NCI-H460 (cell line): ENCODE results near the gene MYF5. TPM values are rescaled to one million over a fixed set of nuclear protein-coding genes. Genes with fewer than 3 reads are reported as not detected.

Experiments used
- DNase-seq: peaks from one replicate; pipeline ENCODE4 v3.0.0-alpha.2; 2016; ENCODE audit warnings: low read depth; ENCODE audit errors: extremely low read depth
- total RNA-seq: library from RNA; depleted of rRNA; stranded (reverse); fragments of >200 nt; shearing (Covaris generic); gene quantifications from 2 replicates; pipeline ENCODE4 v1.2.3, GENCODE V29; 2014

The MYF5 gene
- total RNA-seq, 1 experiment from 2014 or later: not detected

GRCh38 chr12:80707126-80707829 is 9.4 kb upstream of the MYF5 start, which contains the start of gene MYF6:
Gene MYF6, plus strand, starts transcription at chr12:80707634. Its CDS starts 86 bp downstream, at chr12:80707720.
- DNase-seq: no peak

DNA sequence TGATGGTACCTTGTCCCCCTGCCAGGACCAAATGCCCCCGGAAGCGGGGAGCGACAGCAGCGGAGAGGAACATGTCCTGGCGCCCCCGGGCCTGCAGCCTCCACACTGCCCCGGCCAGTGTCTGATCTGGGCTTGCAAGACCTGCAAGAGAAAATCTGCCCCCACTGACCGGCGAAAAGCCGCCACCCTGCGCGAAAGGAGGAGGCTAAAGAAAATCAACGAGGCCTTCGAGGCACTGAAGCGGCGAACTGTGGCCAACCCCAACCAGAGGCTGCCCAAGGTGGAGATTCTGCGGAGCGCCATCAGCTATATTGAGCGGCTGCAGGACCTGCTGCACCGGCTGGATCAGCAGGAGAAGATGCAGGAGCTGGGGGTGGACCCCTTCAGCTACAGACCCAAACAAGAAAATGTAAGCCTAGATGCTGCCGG is 8.9 kb upstream of the MYF5 start:
- no peak for DNase-seq

DNA sequence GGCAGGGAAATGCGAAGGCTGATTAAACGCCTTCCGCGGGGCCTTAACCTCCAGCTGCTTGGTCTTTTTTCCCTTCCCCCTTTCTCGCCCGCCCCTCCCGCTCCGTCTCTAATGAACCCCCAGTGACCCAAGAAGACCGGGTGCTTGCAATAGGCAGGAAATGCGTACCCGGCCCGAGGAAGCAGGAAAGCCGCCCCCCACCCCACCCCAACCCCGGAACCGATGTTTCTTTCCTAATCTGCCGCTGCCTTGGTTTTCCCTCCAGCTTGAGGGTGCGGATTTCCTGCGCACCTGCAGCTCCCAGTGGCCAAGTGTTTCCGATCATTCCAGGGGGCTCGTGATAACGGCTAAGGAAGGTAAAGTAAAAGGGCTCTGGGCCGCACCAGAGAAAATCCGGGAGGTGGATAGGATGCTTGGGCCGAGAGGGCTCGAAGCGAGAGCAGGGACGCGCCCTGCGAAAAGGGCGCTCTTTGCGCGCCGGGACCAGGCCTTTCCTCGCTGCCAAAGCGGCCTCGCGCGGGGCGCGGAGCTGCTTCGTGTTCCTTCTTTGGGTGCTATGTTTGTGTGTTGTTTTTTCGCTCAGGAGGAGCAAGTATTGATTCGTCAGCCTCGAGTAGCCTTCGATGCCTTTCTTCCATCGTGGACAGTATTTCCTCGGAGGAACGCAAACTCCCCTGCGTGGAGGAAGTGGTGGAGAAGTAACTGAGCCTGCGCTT is 8.3 kb upstream of the MYF5 start:
- DNase-seq: no peak

- DNase-seq: no peak
Measured at GRCh38 chr12:80708975-80709328, 7.8 kb upstream of the MYF5 start.

- DNase-seq: no peak
Measured at GRCh38 chr12:80709811-80710726, 6.6 kb upstream of the MYF5 start.

GRCh38 chr12:80710727-80711449 is 5.8 kb upstream of the MYF5 start:
- no peak for DNase-seq

GRCh38 chr12:80711866-80712265 is 4.8 kb upstream of the MYF5 start:
- DNase-seq: no peak

DNA sequence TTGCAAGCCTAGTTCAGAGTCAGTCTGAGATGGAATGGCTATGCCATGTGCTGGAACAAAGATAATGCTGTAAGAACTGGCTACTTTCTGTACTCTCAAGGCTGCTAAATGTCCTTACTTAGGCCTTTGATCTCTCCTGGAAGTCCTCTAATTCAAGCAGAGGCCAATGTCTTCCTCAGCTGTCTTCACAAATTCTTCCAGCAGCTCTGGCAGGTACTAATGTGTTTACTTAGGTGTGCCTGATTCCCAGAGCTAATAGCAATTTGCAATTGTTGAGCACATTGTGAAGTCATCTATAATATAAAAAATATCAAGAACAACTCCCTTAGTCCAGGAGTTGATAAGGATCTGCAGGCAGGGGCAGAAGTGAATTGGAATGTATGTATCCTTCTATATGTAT is 3.8 kb upstream of the MYF5 start:
- DNase-seq: no peak

DNA sequence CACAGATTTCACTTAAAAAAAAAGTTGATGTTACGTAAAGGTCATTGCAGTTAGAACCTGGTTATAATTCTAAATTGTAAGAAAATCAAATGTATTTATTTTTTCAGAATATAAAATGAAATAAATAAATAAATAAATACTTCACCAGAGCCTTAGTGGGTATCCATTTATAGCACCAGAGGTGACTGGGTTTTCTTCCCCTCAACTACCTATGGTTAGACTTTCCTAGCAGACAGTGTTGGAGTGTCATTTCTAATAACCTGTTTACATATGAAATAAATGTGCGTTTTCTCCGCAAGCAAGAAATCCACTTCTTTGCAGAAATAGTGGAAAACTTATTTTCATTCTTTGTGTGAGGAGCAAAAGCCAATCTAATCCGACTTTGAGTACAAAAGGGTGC is 3.3 kb upstream of the MYF5 start:
- DNase-seq: no peak

DNA sequence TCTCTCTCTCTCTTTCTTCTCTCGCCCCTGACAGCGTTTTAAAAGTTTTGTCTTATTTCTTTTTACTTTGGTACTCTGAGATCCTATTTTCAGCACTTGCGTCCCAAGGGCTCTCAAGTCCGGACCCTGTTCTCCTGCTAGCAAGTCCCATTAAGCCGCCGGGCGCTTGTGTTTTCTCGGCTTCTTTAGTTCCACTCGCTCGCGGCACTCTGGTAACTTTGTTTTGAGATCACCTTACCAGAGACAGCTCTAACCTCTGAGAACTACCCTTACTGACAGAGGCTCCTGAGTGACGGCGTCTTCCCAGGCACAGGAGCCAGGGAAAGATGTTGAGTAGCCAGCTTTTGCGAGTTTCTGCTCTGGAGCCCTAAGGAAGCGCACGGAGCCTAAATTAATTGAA is 2.7 kb upstream of the MYF5 start:
- no peak for DNase-seq

GRCh38 chr12:80714846-80715245 is 1.9 kb upstream of the MYF5 start:
- DNase-seq: no peak

GRCh38 chr12:80715713-80716249 is 931 bp upstream of the MYF5 start:
- no peak for DNase-seq

DNA sequence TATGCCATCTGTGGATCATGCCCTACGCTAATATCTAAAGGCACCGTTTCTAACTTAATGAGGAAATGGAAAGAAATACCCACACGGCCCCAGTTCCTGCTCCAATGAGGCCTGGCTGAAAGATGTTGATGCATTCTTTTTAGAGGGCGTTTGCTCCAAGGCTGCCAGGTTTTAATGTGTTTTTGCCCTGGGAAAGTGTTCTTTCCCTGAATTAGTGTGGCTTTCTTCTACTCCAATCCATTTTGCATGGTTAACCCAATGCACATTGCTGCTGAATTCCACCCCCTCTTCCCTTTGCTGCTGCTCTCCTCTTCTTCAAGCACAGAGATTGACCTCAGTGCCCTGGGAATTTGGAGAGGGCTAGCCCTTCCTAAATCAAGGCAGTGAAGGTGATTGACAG is 1.1 kb downstream of the MYF5 start:
- no peak for DNase-seq

DNA sequence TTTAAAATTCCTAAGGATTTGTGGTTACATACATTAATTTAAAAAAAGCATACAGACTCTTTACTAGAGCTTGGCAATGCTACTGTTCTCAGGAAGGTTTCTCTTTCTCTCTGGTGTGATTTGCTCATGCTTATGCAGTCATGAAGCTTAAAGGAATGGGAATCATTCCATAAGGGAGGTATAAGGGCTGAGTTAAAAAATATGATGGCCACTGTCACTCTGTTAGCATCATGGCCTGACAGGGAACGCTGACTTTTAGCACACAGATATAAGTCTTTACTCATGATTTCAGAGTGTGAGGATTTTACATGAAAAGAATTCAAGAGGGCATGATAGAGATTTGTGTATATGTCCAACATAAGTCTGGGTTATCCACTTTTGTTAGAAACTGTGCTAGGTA is 3.8 kb downstream of the MYF5 start:
- no peak for DNase-seq

DNA sequence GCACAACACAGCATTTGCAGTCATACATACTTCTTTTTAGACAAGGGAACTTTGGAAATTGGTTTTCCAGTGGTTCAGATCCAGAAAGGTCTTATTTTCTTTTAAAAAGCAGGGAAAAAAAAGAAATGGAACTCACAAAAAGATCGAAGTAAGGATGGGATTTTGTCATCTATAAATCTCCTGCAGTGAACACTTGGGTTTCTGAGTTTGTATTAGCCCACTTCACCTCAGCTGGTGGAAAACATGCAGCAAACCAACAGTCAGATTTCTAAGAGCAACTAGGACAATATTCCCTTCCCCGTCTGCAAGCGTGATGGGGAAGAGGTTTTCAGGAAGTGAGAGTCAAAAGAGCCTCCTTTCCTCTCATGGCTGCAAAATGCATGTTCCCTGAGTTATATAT is 4.6 kb downstream of the MYF5 start:
- no peak for DNase-seq

GRCh38 chr12:80745851-80746505 is 29.3 kb downstream of the MYF5 start:
- no peak for DNase-seq

DNA sequence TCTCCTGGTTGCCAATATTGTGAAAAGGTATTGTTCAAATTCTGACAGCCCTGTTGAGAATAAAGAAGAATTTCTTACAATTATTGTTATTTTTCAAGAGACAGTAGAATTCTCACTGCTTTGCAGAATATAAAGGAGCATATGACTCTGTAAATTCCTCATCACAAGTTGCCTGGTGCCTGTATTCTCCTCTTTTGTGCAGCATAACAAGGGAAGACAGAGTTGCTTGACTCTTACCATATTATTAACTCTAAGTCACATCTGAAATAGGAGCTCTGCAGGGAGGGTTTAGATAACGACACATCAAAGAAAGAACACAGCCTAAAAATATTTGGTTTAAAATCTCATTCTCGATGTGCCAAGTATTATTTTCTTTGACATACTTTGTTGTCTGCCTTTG is 31.1 kb downstream of the MYF5 start:
- no peak for DNase-seq

- DNase-seq: no peak
Measured at GRCh38 chr12:80749456-80749855, 32.7 kb downstream of the MYF5 start.

DNA sequence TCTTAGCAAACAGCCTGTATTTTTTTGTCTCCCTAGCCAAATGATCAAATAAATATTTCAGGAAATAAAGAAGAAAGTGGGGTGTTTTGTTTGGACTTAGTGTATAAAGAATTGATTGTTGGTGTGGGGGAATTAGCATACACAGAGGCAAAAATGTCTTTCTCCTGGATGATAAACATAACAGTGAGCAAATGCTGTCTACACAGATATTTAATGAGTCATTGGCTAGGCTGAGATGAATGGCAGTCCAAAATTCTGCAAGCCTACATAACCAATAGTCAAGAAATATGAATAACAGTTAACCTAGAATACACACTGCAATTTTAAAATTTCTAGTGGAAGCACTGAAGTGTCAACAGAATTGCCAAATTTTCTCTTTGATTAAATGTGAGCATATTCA is 35.8 kb downstream of the MYF5 start:
- DNase-seq: no peak

- DNase-seq: no peak
Measured at GRCh38 chr12:80754274-80754673, 37.6 kb downstream of the MYF5 start.
